Measurements from ENCODE around the gene POC1A. TPM values are rescaled to one million over a fixed set of nuclear protein-coding genes. Genes with fewer than 3 reads are reported as not detected.
A peak's percentile ranks its signal among the peaks of the same experiment; 100 is the strongest.

The POC1A gene
- total and polyA plus RNA-seq, 3 donors from 2014 or later = 16.7 to 36.1 (median 21.7) TPM

DNA sequence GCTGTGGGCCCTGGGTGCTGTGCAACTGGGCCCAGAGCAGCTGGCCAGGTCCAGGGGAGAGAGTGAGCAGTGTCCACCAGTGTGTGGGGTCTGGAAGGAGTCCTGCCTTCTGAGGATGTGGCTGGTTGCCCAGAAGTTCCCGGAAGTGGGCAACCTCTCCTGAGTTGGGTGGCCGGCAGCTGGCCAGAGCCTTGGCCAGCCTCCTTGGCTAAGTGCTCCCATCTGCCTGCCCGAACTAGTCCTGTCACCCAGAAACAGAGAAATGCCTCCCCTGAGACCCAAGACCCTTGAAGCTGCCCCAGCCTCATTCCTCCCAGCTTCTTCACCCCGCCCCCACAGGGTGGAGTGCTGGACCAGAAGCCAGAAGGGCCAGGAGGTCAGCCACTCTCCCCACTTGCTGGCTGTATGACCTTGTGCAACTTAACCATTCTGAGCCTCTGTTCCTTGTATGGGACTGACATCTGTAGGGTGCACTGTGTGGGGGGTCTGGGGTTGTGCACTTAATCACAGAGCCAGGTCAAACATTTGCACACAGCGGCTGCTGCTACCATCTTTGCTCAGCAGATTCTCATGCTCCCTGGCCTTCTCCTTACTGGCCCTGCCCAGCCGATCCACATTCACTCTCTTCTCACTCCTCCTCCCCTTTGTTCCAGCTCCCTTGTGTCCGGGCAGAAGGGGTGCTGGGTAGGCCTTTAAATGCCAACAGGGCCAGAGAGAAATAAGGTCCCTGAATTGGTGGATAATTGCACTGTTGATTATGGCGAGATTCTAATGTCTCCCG is 36.3 kb upstream of the POC1A start:
- Histone ChIP-seq H3K36me3 (ENCODE audit: low read depth, missing control alignments) (no peaks in the 10 kb centered on the region), H3K27ac (peak overlapping the region in 1 of 2 donors; percentile 19), H3K4me1 (peaks cover 46% of the 10 kb centered on the region), H3K4me3 (no peak overlapping the region), H3K9me3 (no peaks in the 10 kb centered on the region), H3K27me3 (no peaks in the 10 kb centered on the region)
- no peak for TF ChIP-seq POLR2A (IDR thresholded peaks at IDR 0.05)
- TF ChIP-seq, protein P1, sequence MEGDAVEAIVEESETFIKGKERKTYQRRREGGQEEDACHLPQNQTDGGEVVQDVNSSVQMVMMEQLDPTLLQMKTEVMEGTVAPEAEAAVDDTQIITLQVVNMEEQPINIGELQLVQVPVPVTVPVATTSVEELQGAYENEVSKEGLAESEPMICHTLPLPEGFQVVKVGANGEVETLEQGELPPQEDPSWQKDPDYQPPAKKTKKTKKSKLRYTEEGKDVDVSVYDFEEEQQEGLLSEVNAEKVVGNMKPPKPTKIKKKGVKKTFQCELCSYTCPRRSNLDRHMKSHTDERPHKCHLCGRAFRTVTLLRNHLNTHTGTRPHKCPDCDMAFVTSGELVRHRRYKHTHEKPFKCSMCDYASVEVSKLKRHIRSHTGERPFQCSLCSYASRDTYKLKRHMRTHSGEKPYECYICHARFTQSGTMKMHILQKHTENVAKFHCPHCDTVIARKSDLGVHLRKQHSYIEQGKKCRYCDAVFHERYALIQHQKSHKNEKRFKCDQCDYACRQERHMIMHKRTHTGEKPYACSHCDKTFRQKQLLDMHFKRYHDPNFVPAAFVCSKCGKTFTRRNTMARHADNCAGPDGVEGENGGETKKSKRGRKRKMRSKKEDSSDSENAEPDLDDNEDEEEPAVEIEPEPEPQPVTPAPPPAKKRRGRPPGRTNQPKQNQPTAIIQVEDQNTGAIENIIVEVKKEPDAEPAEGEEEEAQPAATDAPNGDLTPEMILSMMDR (IDR thresholded peaks at IDR 0.05) = no peak
- DNase-seq = peak; percentile 80
- WGBS, 2 donors = 42 to 55% methylated on average over 8 to 9 of the region's 9 CpGs
- intact Hi-C loops (cut with DNase I; ENCODE audit: low total_unique reads) = no loop called here

DNA sequence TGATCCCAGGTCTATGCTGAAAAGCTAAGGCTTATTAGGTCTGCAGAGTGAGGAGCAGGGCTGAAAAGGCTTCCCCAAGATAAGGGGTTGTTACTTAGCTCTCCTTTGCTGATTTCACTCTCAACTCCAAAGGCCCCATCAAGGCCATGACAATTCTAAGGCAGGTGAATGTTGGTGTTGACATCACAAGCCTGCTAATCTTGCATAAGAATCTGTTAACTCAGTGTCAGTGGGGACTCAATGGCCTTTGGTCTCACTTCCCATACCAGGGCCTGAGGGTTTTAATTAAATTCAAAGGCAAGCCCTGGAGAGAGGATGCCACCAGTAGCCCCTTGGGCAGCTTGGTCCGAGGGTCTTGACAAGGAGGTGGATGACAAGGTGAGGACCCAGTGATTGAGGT is 34.3 kb upstream of the POC1A start:
- no peak for DNase-seq
- WGBS, 2 donors = 92 to 100% methylated on average over 1 of the region's 1 CpG
- no peak for TF ChIP-seq POLR2A (IDR thresholded peaks at IDR 0.05)
- TF ChIP-seq, protein P1 (IDR thresholded peaks at IDR 0.05) = no peak
- Histone ChIP-seq H3K4me3 (no peak overlapping the region), H3K9me3 (no peaks in the 10 kb centered on the region), H3K27me3 (no peaks in the 10 kb centered on the region), H3K36me3 (ENCODE audit: low read depth, missing control alignments) (no peaks in the 10 kb centered on the region), H3K27ac (no peak overlapping the region), H3K4me1 (peaks cover 37% of the 10 kb centered on the region)
- intact Hi-C loops (cut with DNase I; ENCODE audit: low total_unique reads) = no loop called here

DNA sequence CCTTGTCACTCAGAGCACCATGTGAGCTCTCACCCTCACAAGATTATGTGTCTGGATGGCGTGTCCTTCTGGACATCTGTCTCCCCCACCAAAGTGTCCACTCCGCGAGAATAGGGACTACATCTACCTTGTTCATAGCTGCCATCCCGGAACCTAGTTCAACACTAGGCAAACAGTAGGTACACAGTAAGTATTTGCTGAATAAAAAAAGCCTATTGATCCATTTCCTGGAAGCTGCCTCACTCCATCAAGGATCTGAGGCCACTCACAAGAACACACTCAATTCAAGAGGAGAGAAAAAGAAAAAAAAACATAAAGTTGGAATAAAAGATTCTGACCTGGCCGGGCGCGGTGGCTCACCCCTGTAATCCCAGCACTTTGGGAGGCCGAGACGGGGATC is 32.5 kb upstream of the POC1A start:
- 90 to 92% methylated on average over 9 of the region's 9 CpGs for WGBS, 2 donors
- Histone ChIP-seq H3K27ac (no peak overlapping the region), H3K27me3 (no peaks in the 10 kb centered on the region), H3K36me3 (ENCODE audit: low read depth, missing control alignments) (no peaks in the 10 kb centered on the region), H3K9me3 (no peaks in the 10 kb centered on the region), H3K4me1 (peaks cover 46% of the 10 kb centered on the region), H3K4me3 (no peak overlapping the region)
- intact Hi-C loops (cut with DNase I; ENCODE audit: low total_unique reads) = no loop called here
- DNase-seq = no peak
- TF ChIP-seq, protein P1 (IDR thresholded peaks at IDR 0.05) = no peak
- no peak for TF ChIP-seq POLR2A (IDR thresholded peaks at IDR 0.05)

DNA sequence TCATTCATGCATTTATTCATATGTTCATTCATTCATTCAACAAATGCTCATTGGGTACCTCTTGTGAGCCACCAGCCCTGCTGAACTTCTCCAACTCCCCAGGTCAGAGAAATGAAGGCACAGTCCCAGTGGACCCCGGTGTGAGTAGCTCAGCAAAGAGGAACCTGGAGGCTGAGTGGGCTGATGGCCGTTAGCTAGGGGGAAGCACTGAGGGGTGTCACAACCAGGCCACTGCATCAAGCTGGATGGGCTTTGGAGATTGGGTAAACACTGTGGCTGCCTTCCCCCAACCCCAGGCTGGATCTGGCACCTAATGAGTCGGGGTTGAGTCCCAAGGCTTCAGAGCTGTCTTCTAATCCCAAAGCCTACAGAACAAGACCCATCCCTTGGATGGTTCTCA is 31.6 kb upstream of the POC1A start:
- no peak overlapping the region for H3K4me3 ChIP-seq
- WGBS, 2 donors = 78 to 98% methylated on average over 2 to 3 of the region's 3 CpGs
- no peaks in the 10 kb centered on the region for H3K36me3 ChIP-seq (ENCODE audit: low read depth, missing control alignments)
- peaks cover 45% of the 10 kb centered on the region for H3K4me1 ChIP-seq
- no peaks in the 10 kb centered on the region for H3K9me3 ChIP-seq
- no peak for TF ChIP-seq POLR2A (IDR thresholded peaks at IDR 0.05)
- TF ChIP-seq, protein P1 (IDR thresholded peaks at IDR 0.05) = no peak
- no peak for DNase-seq
- no peaks in the 10 kb centered on the region for H3K27me3 ChIP-seq
- no peak overlapping the region for H3K27ac ChIP-seq
- intact Hi-C loops (cut with DNase I; ENCODE audit: low total_unique reads) = no loop called here

DNA sequence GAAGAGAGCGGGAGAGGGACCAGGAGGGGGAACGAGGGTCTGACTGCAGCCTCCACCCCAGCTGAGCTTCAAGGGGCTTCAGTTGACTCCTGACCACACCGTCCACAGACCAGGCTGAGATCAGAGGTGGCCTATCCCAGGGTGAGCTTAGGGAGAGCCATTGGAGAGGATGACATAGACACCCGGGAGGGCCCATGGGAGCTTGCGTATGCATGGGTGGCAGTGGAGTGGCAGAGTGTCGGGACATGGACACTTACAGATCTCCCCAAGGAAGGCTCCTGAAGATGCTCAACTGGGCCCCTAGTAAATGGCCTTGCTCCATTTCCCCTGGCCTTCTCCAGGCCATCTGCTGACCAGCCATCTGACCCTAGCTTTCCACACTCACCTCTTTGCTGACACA is 31.1 kb upstream of the POC1A start:
- WGBS, 2 donors = 94% methylated on average over 4 to 6 of the region's 6 CpGs
- Histone ChIP-seq H3K27ac (no peak overlapping the region), H3K4me1 (peaks cover 40% of the 10 kb centered on the region), H3K4me3 (no peak overlapping the region), H3K27me3 (no peaks in the 10 kb centered on the region), H3K36me3 (ENCODE audit: low read depth, missing control alignments) (no peaks in the 10 kb centered on the region), H3K9me3 (no peaks in the 10 kb centered on the region)
- intact Hi-C loops (cut with DNase I; ENCODE audit: low total_unique reads) = no loop called here
- TF ChIP-seq POLR2A (IDR thresholded peaks at IDR 0.05) = no peak
- TF ChIP-seq, protein P1 (IDR thresholded peaks at IDR 0.05) = no peak
- no peak for DNase-seq

Measured in testis (tissue), 3 donors.